Lung (tissue), 12 donors: ENCODE data around the gene CD34. TPM values are rescaled to one million over a fixed set of nuclear protein-coding genes. Genes with fewer than 3 reads are reported as not detected.

ENCODE experiments used
- ATAC-seq: fragments of 200-7000 bp; cut with Tn5 transposase; one replicate; pipeline ENCODE4 v1.9.1; 2020; ENCODE audit warnings: moderate number of reproducible peaks; ENCODE audit not compliant: insufficient read depth, low FRiP score
- DNase-seq, 3 donors: peaks; one replicate each; pipeline ENCODE4 v3.0.0-alpha.2; 2013 to 2017
- H3K27ac ChIP-seq, 2 donors: one replicate each; pipeline ENCODE4 v1.5.1; 2013; ENCODE audit warnings: mild to moderate bottlenecking in 2 of 2, moderate library complexity in 2 of 2, control low read depth in 1 of 2, inconsistent platforms in 1 of 2, low read depth in 1 of 2, low read length in 1 of 2
- H3K27me3 ChIP-seq, 3 donors: one replicate each; pipeline ENCODE4 v1.5.1; 2013; ENCODE audit warnings: low read length in 2 of 3; ENCODE audit not compliant: control insufficient read depth in 3 of 3, insufficient read depth in 3 of 3
- H3K36me3 ChIP-seq, 4 donors: one replicate each; pipeline ENCODE4 v1.5.1; 2013; ENCODE audit warnings: low read length in 4 of 4, mild to moderate bottlenecking in 1 of 4, moderate library complexity in 1 of 4; ENCODE audit not compliant: control insufficient read depth in 4 of 4, insufficient read depth in 4 of 4
- H3K4me1 ChIP-seq, 5 donors: one replicate each; pipeline ENCODE4 v1.5.1; 2013; ENCODE audit warnings: low read length in 5 of 5, mild to moderate bottlenecking in 2 of 5, moderate library complexity in 1 of 5; ENCODE audit not compliant: control insufficient read depth in 5 of 5, insufficient read depth in 5 of 5
- H3K4me3 ChIP-seq: one replicate; pipeline ENCODE4 v1.5.1; 2013; ENCODE audit warnings: mild to moderate bottlenecking, control low read depth, moderate library complexity
- H3K9ac ChIP-seq, 2 donors: one replicate each; pipeline ENCODE4 v1.5.1; 2013; ENCODE audit warnings: low read length in 2 of 2, control low read depth in 1 of 2; ENCODE audit not compliant: insufficient read depth in 1 of 2
- H3K9me3 ChIP-seq, 4 donors: one replicate each; pipeline ENCODE4 v1.5.1; 2013; ENCODE audit warnings: low read length in 3 of 4, mild to moderate bottlenecking in 1 of 4, moderate library complexity in 1 of 4; ENCODE audit not compliant: control insufficient read depth in 4 of 4, insufficient read depth in 3 of 4
- CTCF ChIP-seq: IDR thresholded peaks from 2 replicates; pipeline ENCODE4 v1.5.1; 2012; ENCODE audit warnings: mild to moderate bottlenecking; ENCODE audit errors: control extremely low read depth, extremely low read depth
- WGBS, 2 donors: extraction: QIAGEN DNeasy Blood & Tissue Kit; methylation state at CpG; one replicate each; pipeline ENCODE4 v1.1.7; 2013; 5-methylcytosine and 5-hydroxymethylcytosine counted together
- polyA plus RNA-seq, 2 donors: library from polyadenylated mRNA; stranded (reverse); fragments of 200-250 nt; gene quantifications; one replicate each; pipeline ENCODE4 v1.2.1, GENCODE V29; 2013
- total RNA-seq, 2 donors: library from RNA; depleted of rRNA in 1 of 2; stranded (reverse); fragments of >200 nt in 1 of 2; gene quantifications; one replicate each; pipeline ENCODE4 v1.2.1, GENCODE V29; 2014 to 2021
- donor health status: control.
- donor health status: control.
- donor health status: Bipolar disorder and iron deficiency.
- donor health status: healthy.
- donor health status: DM: yes; HTN: yes; CAD: no.

Gene CD34
- total and polyA plus RNA-seq, 4 donors: 23.6 to 81.9 (median 37.1) TPM

GRCh38 chr1:207923121-207923520, 12.2 kb upstream of the CD34 start:
- Histone ChIP-seq H3K9me3 (no peaks in the 10 kb centered on the region), H3K4me3 (no peak overlapping the region), H3K36me3 (no peaks in the 10 kb centered on the region), H3K4me1 (peaks cover 11 to 72% (median 39%) of the 10 kb centered on the region in 5 donors), H3K9ac (no peak overlapping the region), H3K27me3 (peaks cover 0 to 3% (median 0%) of the 10 kb centered on the region in 3 donors), H3K27ac (peak overlapping the region; percentile 40 to 60)
- no peak for ATAC-seq
- no peak for TF ChIP-seq CTCF
- no peak for DNase-seq
- WGBS, 2 donors: 23 to 44% methylated on average over 5 of the region's 5 CpGs

GRCh38 chr1:207922554-207922953, 11.6 kb upstream of the CD34 start:
- Histone ChIP-seq H3K9ac (peak overlapping the region in 1 of 2 donors; percentile 50), H3K4me1 (peaks cover 12 to 76% (median 40%) of the 10 kb centered on the region in 5 donors), H3K4me3 (no peak overlapping the region), H3K36me3 (no peaks in the 10 kb centered on the region), H3K9me3 (no peaks in the 10 kb centered on the region), H3K27me3 (no peaks in the 10 kb centered on the region), H3K27ac (peak overlapping the region; percentile 40 to 60)
- DNase-seq (peak; percentile 69 to 85 (median 74)), ATAC-seq (no peak)
- 49 to 52% methylated on average over 8 of the region's 8 CpGs for WGBS, 2 donors
- TF ChIP-seq CTCF: no peak

- Histone ChIP-seq H3K4me1 (peaks cover 15 to 76% (median 40%) of the 10 kb centered on the region in 5 donors), H3K27me3 (no peaks in the 10 kb centered on the region), H3K9me3 (no peaks in the 10 kb centered on the region), H3K4me3 (no peak overlapping the region), H3K36me3 (no peaks in the 10 kb centered on the region), H3K27ac (no peak overlapping the region), H3K9ac (no peak overlapping the region)
- WGBS, 2 donors: 76 to 80% methylated on average over 3 of the region's 3 CpGs
- ATAC-seq (no peak), DNase-seq (no peak)
- TF ChIP-seq CTCF: no peak
Measured at GRCh38 chr1:207921321-207921720, 10.4 kb upstream of the CD34 start.

- peaks cover 15 to 76% (median 40%) of the 10 kb centered on the region in 5 donors for H3K4me1 ChIP-seq
- no peak overlapping the region for H3K4me3 ChIP-seq
- no peaks in the 10 kb centered on the region for H3K36me3 ChIP-seq
- no peak for TF ChIP-seq CTCF
- no peaks in the 10 kb centered on the region for H3K27me3 ChIP-seq
- DNase-seq: peak in 2 of 3 donors; percentile 52 to 64
- H3K9ac ChIP-seq: no peak overlapping the region
- no peak for ATAC-seq
- H3K27ac ChIP-seq: no peak overlapping the region
- 74 to 77% methylated on average over 2 of the region's 2 CpGs for WGBS, 2 donors
- H3K9me3 ChIP-seq: no peaks in the 10 kb centered on the region
Measured at GRCh38 chr1:207920444-207921021, 9.6 kb upstream of the CD34 start.
